ENCODE data around the gene F2RL2.

Gene F2RL2, protein sequence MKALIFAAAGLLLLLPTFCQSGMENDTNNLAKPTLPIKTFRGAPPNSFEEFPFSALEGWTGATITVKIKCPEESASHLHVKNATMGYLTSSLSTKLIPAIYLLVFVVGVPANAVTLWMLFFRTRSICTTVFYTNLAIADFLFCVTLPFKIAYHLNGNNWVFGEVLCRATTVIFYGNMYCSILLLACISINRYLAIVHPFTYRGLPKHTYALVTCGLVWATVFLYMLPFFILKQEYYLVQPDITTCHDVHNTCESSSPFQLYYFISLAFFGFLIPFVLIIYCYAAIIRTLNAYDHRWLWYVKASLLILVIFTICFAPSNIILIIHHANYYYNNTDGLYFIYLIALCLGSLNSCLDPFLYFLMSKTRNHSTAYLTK

DNA sequence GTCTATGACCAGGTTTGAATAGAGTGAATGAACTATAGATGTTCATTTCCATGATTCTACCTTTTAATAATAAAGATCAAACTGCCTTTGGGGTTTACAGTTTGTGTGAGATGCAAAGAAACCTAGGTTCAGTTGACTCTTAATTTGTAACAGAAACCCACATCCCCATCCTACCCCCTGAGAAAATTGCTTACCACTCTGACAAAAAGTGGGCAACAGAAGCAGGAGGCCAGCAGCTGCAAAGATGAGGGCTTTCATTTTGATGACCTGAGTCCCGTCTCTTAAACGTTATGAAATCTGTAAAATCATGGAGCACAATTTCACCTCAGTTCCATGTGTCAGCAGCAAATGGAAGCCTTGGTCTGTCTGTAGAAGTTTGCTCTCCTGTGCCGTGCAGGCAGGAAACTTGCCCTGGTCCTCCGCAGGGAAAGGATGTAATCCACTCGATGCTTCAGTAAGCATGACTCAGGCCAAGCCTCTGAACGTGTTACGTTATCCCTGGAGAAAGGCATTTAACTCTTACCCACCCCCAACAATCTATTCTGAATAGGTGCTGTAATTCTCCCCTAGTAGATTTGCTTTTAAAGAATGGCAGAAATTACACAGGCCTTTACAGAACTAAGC, at the start of gene F2RL2:
TSS of gene F2RL2 (minus strand) at position 431 of the 624 bp plus-strand sequence. CDS start at position 258, 173 bp downstream.
- no peak for DNase-seq

DNA sequence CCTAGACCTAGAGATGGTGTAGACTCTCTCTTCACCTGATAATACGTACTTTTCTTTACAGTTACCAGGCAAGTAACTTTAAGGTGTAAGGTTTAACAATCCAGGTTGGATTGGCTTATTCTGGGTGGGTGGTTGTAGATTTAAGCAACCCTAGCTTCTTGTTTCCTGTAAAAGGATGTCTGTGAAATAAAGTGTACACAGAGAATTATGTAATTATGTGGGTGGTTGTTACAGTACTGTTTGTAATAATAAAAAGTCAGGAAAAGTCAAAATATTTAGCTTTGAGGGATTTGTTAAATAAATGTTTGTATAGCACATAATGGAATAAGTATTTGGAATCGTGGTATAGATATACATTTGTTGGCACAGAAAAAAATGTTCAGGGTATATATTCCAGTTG, 49.0 kb upstream of the F2RL2 start:
- no peak for DNase-seq

DNA sequence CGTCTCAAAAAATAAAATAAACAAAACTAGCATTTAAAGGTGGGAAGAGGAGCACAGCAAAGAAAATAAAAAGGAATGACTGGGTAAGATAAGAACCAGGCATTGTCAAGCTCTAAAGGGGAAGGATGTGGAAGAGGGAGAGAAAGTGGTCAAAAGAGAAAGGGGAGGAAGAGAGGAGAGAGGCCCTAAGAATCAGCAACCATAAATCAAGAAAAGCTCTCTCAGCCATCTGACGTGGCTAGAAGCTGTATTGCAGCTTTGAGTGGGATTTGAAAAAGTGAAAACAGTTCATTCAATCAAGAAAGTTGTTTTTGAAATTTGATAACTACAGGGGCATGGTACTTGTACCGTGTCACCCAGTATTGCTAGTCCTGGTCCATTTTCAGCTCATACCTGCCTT, 47.3 kb upstream of the F2RL2 start:
- no peak for DNase-seq

DNA sequence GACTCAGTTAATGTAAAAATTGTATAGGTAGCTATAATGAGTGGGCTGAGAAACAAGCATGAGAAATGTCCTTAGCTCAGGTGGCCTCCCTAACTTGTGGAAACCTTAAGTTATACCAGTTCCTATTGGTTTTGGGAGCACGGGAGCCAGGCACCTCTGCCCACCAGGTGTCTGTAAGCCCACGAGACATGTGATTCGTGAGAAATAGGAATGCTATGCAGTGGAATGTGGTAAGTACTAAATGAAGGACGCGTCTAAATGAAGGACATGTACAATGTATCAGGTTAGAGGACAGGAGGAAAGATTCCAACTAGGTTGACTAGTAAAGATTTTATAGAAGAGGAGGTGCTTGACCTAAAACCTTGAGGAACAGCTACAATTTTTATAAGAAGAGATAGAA, 46.0 kb upstream of the F2RL2 start:
- DNase-seq, result no peak

DNA sequence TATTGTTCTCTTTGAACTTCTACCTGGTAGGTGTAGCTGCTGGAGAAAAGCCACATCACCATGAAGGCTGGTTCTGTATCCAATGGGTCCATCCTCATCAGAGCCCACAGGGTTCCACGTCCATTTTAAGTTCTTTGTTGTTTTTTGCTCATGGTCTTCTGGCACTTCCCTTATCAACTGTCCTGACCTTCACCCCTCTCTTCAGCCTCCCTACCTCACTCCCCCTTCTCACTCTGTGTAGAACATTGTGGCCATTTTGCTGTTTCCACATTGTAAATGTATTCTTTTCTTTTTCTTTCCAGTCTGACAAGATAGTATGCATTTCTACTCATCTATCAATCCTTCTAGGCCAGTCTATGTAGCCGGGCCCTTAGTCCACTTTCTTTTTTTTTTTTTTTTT, 44.3 kb upstream of the F2RL2 start:
- no peak for DNase-seq

DNA sequence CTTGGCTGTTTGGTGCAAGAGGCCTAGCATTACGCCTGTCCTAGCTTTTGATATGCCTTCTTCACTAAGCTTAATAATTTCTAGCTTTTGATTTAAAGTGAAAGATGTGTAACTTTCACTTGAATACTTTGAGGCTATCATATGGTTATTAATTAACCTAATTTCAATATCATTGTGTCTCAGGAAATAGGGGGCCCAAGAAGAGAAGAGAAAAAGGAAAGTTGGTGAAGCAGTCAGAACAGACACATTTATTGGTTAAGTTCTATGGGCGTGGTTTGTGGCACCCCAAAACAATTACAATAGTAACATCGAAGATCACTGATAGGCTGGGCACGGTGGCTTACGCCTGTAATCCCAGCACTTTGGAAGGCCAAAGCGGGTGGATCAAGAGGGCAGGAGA, 40.9 kb upstream of the F2RL2 start:
- no peak for DNase-seq

DNA sequence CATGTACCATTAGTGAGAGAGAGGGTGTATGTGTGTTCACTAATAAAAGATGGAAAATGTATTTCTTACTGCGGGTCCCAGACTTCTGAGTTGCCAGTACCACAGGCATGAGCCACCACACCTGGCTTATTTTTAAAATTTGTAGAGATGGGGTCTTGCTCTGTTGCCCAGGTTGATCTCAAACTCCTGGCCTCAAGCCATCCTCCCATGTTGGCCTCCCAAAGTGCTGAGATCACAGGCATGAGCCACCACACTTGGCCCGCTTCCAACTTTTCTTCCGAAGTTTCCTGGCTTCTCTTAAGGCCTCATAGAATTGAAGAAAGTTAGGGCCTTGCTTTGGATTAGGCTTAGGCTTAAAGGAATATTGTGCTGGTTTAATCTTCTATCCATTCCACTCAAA, 40.4 kb upstream of the F2RL2 start:
- DNase-seq, result no peak

DNA sequence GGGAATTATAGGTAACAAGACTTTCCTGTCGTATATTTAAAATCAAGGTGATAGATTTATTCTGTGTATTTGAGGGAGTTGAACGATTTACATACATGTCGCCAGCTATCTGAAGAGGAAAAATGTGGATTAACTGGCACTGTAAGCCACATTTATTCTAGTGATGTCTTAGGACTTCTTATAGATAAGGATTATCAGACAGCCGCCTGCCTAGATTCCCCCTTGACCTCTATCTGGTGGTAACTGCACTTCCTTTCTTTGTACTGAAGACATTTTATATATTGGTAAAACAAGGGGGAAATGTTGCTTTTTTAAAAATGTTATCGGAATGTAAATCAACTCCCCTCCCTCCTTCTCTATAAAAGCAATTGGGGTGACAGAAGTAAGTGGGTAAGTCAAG, 39.3 kb upstream of the F2RL2 start:
- DNase-seq, result no peak

DNA sequence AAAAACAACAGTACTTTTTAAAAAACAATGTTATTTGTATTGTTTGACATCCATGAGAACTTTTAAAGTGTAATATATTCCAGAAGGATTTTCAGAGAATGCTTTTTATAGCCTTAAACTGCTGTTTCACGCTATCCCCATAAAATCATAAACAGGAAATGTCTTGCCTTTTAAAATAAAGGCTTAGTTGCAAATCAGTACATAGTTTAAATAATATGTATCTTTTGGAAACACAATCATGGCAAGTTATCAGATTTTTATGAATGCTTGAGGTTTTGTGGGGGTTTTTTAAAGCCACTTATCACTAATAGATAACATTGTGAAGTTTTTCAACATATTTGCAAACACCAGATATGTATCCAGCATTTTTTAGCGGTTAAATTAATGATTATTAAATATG, 37.2 kb upstream of the F2RL2 start:
- no peak for DNase-seq

DNA sequence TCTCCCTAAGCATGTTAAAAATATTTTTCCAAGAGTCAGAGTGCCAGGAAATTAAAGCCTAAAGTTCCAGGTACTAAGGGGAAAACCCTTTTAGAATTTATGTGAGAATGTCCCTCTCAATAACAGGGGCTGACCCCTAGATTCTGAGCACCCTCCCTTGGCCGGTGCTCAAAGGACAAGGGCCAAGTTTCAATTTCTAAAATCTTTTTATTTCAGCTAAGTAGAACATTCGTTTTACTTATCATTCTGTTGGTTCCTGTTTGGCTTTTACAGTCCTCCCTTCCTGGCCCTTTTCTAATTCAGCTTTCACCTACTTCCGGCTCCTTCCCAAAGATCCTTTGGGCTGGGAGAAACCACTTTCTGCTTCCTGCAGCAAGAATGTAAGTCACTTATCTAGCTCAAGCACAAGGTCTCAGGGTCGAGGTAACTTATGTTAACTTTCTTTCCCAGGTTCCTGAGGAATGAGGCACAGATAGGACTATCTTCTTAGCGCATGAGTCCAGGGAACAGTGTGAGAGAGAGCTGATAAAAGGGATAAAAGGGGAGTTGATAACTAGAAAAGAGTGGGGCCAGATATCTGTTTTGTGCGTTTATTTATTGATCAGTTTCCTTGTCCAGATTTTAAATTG, 34.6 kb upstream of the F2RL2 start:
- no peak for DNase-seq

DNA sequence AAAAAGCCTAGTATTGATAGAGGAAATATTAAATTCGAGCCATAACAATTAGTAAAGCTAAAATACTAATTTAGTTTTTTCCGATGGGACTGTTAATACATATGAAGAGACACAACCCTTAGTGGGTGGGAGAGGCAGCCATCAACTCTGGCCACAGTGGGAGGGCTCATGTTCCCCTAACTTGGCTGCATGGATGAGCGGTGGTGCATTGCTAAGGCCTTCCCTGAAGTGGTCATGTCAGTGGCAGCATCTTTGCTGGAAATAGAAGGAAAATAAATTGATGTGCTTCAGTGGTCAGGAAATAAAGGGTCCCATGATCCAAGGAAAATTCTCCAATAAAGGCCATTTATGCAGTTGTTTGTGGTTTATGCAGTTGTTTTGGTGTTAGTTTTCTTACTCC, 33.9 kb upstream of the F2RL2 start:
- no peak for DNase-seq

DNA sequence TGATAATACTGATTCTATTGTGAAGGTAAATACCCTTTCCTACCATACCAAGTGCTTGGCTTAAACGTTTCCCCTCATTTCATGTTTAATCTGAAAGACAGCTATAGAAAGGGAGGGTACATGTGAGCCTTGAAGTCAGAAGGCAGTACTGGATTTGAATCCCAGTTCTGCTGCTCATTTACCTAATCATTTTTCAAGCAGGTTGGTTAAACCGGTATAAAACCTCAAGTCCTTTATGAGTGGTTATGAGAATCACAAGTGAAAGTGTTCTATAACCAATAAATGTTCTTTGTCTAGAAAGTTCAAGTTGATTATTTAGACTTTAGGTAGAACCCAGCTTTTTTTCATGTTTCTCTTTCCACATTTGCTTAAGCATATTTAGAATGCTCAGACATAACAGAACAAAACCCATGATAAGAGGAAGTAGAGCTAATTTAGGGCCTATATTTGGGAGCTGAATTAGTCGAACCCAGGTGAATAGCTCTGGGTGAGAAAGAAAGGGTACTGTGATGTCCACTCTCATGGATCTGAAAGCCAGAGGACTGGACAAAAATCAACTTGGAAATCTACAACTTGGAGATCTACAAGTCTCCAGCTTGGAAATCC, 29.7 kb upstream of the F2RL2 start:
- no peak for DNase-seq

DNA sequence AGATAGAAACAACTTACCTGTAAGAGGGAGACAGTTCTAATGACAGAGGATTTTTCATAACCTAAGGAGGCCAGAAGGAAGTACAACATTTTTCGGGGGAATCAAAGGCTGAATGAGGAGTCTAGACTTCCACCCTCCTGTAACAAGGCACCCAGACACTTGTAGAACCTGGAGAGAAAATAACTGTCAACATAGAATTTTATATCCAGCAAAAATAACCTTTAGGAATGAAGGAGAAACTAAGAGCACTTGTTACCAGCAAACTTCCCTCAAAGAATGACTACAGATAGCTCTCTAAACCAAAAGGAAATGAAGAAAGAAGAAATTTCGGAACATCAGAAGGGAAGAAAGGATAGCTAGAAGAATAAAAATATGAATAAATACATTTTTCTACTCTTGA, 25.9 kb upstream of the F2RL2 start:
- DNase-seq, result no peak

DNA sequence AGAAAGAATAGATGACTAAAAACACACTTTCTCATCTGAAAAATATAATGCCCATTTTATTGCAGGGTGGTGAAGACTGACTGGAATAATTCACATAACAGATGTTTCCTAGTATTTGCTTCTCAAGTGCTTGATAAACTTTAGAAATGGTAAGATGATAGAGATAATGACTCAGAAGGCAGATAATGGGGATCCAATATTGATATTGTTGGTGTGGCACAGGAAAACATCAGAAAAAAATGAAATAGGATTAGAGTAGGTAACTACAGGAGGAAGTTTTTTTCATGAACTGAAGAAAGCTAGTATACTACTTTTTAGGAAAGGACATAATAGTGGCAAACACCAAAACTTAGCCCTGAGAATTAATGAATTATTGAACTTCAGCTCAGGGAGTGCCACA, 20.2 kb upstream of the F2RL2 start:
- DNase-seq, result no peak

DNA sequence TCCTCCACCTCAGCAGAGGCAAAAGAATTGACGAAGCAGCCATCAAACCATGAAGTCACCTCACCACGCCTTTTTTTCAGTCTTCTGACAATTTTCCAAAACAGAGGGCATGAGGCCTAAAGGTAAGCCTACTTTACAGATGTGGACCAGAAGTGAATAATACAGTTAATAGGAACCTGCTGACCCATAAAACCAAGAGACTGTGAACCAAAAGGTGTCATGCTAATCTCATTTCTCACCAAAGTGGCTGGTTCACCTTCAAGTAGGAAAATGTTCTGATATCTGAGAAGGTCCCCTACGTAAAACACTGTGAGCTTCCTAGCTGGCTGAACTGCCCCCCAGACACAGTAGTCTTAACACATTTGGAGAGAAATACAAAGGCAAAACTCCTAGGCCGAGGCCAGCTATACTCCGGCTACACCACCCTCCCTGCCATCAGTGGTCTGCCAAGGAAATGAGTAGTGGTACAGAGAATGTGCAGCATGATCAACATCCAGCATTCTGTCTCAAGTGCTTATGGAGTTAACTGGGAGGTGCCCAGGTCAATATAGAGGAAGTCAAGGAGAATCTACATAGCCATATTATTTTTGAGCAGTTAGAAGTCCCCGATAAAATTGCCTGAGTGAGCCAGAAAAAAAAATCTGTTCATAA, 19.3 kb upstream of the F2RL2 start:
- DNase-seq, result no peak

DNA sequence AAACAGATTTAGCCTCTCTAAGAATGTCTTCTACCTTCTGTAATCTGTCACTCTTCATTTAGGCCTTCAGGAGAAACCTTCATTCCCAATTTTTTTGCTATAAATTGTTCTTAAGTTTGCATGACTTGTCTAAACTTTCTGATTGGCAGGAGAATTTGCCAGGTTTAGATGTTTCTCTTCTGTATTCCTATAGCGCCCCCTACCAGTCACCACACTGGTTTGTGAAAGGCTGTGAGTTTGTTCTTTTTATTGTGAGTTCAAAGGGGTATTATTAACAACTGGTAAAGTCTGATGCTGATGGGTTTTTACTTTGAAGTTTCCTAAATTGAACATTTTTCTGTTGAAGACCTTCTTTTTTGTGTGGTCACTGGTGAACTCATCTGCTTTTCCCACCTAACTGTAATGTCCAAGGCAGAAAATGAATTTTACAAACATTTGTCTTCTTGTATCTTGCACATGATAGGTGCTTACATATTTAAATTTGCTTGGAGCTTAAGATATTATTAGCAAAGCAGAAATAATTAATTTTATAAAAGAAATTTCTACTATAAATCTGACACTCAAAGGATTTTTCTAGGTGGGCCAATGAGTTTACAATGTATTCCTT, 18.4 kb upstream of the F2RL2 start:
- DNase-seq, result peak in 3 of 4 experiments; percentile 0 to 25 (median 8)

DNA sequence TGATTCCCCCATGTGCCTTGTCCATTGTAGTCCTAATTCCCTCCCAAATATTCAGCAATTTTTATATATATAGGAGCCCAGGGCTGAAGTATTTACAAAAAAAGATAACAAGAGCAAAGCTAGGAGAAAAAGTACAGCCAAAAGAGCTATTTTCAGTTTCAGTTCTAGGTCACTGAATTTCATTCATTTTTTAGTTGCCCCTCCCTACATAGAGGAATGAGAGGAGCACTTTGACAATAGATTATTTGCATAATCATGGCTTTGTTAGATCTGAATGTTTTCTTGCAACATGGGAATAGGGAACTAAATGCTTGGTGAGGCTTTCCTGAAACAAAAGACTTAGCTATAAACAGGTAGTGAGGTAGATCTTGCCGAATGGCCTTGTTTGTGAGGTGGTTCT, 15.3 kb upstream of the F2RL2 start:
- no peak for DNase-seq

DNA sequence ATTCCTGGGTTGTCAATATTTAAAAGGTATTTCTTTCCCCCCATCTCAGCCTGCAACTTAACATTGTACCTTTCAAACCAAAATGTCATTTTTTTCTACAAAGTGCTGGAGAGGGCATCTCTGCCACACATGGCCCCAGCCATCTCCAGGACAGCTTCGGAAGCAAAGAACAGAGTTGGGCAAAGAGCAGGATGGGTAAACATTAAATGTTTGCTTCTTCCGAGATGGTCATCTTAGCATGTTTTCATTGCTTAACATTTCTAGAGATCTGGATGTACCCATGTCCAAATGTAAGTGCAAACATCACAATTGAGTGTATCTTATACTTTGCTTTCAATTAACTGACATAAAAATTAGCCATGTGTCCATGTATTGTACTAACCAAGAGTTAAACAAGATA, 14.3 kb upstream of the F2RL2 start:
- no peak for DNase-seq

DNA sequence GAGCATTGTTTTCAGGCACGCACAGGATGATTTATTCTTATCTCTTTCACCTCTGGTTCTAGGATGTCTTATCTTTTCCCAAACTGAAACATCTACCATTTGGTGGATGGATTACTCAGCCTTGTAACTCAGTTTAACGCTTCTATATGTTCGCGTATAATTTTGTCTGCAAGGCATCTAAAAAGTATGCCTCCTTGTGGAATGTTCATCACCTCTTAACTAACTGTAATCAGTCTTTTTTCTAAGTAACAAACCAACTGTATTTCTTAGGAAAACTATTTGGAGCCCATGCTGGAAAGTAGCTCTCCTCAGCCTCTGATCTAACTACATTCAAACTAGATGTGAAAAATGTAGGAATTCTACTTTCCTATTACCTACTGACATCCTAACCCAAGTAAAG, 11.5 kb upstream of the F2RL2 start:
- no peak for DNase-seq

DNA sequence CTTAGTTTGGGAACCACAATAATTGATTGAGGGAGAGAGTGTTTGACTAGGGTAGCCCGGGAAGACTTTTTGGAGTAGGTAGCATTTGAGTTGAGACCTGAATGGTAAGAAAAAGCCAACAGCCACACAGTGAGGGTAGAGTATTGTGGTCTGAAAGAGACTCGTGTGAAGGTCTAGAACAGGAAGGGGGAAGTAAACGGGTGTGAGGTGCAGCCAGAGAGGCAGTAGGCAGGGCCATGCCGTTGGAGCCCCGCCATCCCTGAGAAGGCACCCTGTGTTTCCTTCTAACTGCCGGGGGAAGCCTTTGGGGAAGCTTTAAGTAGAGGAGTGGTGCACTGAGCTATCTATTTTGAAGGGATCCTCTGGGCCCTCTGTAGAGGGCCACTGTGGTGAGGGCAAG, 3.5 kb upstream of the F2RL2 start:
- DNase-seq, result no peak

DNA sequence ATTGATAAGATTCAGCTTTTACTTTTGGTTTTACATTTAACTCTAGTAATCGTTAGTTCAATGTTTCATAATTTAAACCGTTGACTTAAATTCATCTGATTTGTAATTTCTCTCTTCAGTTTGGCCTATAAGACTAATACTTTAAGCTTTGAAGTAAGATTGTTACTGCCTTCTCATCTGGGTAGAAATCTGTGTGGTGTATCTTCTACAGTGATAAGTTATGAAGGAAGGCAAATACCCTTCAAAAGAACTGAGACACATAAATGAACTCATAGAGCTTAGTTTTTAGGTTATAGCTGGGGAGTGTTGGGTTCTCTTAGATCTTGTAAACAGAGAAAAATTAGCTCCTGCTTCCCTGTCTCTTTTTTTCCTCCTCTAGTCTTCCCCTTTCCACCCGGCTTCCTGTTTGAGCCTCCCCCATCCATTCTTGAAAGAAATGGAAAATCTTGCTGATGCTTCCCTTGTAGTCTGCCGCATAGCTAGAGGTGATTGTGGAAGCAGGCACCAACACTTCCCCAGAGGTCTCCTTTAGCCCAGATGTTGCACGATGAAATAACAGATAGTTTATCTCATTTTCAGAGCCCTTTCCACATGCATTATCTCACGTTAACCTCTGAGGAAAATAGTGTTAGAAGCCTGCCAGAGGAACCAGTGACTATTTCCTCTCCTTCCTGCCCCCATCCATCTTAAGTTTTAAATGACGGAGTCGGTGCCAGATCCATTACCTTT, 2.0 kb upstream of the F2RL2 start:
- DNase-seq, result no peak

DNA sequence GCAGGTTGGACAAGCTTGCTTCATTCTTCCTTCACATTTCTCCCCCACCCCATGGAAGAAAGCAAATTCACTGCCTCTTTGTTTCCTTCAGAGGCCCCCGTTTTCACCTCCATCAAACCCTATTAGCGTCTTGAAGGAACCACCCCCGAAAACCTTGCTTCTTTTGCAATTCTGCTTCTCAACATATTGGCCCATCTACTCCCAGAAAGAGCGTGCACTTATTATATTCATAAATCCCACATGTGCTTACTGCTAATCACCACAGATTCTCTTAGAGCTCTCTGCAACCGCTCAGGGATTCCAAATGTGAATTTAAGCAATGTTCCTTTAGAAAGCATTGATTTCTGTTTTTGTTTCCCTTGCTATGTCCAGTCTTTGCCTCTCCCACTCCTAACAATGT, 1.1 kb downstream of the F2RL2 start:
- DNase-seq, result no peak

All from activated naive CD4-positive, alpha-beta T cell (primary cell).